Brain microvascular endothelial cell (primary cell): ENCODE results near the gene F5.

ENCODE experiments used
- DNase-seq: peaks from one replicate; pipeline ENCODE4 v3.0.0-alpha.2; 2020
- H3K27ac ChIP-seq: fragments of 250-450 bp; sonication (Bioruptor Pico); 2 replicates; pipeline ENCODE4 v1.5.1; 2020; ENCODE audit warnings: mild to moderate bottlenecking, moderate library complexity
- H3K27me3 ChIP-seq: fragments of 250-450 bp; sonication (Bioruptor Pico); replicated peaks from 2 replicates; pipeline ENCODE4 v1.5.1; 2020; ENCODE audit warnings: mild to moderate bottlenecking
- H3K36me3 ChIP-seq: fragments of 250-450 bp; sonication (Bioruptor Pico); replicated peaks from 2 replicates; pipeline ENCODE4 v1.5.1; 2020; ENCODE audit warnings: mild to moderate bottlenecking
- H3K4me3 ChIP-seq: 2 replicates; pipeline ENCODE4 v1.5.1; 2011; ENCODE audit warnings: low read depth, mild to moderate bottlenecking, control low read depth, low read length, moderate library complexity
- in situ Hi-C: cut with HindIII; loops from 2 replicates; pipeline ENCODE4 v1.10.0; 2017; ENCODE audit warnings: low sequenced_read_pairs, low pct_ligation_motif_present
- TF ChIP-seq, protein P1 (sequence below): IDR thresholded peaks from 2 replicates; pipeline ENCODE4 v1.5.1; 2011; ENCODE audit warnings: low read depth, mild to moderate bottlenecking, moderate library complexity, low read length, control low read depth, inconsistent platforms; ENCODE audit errors: missing control alignments

Gene F5

GRCh38 chr1:169586395-169587255, at the start of gene F5:
TSS of gene F5 (minus strand) at chr1:169586481. CDS start at chr1:169586386, 95 bp downstream.
- TF ChIP-seq, protein P1, sequence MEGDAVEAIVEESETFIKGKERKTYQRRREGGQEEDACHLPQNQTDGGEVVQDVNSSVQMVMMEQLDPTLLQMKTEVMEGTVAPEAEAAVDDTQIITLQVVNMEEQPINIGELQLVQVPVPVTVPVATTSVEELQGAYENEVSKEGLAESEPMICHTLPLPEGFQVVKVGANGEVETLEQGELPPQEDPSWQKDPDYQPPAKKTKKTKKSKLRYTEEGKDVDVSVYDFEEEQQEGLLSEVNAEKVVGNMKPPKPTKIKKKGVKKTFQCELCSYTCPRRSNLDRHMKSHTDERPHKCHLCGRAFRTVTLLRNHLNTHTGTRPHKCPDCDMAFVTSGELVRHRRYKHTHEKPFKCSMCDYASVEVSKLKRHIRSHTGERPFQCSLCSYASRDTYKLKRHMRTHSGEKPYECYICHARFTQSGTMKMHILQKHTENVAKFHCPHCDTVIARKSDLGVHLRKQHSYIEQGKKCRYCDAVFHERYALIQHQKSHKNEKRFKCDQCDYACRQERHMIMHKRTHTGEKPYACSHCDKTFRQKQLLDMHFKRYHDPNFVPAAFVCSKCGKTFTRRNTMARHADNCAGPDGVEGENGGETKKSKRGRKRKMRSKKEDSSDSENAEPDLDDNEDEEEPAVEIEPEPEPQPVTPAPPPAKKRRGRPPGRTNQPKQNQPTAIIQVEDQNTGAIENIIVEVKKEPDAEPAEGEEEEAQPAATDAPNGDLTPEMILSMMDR = peak; percentile 73
- no peaks in the 10 kb centered on the region for H3K36me3 ChIP-seq
- in situ Hi-C loops = no loop called here
- H3K27ac ChIP-seq = no peak within 1 kb of the TSS
- peaks cover 2% of the 10 kb centered on the region for H3K27me3 ChIP-seq
- no peak within 1 kb of the TSS for H3K4me3 ChIP-seq
- peak; percentile 59 for DNase-seq

DNA sequence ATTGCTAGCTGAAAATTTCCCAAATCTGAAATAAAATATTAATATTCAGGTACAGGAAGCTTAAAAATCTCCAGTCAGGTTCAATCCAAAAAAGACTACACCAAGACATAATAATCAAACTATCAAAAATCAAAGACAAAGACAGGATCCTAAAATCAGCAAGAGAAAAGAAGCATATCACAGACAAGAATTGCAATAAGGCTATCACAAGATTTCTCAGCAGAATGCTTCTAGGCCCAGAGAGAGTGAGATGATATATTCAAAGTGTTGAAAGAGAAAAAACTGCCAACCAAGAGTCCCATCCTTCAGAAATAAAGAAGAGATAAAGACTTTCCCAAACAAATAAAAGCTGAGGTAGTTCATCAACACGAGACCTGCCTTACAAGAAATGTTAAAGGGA, 48.6 kb upstream of the F5 start:
- Histone ChIP-seq H3K4me3 (no peak overlapping the region), H3K27me3 (no peaks in the 10 kb centered on the region), H3K36me3 (no peaks in the 10 kb centered on the region), H3K27ac (no peak overlapping the region)
- DNase-seq = no peak
- TF ChIP-seq, protein P1 = no peak
- in situ Hi-C loops = no loop called here

GRCh38 chr1:169634145-169634544, 47.9 kb upstream of the F5 start:
- Histone ChIP-seq H3K27ac (no peak overlapping the region), H3K36me3 (no peaks in the 10 kb centered on the region), H3K4me3 (no peak overlapping the region), H3K27me3 (no peaks in the 10 kb centered on the region)
- in situ Hi-C loops = no loop called here
- TF ChIP-seq, protein P1 = no peak
- no peak for DNase-seq

- no peak for DNase-seq
- in situ Hi-C loops = no loop called here
- Histone ChIP-seq H3K27me3 (no peaks in the 10 kb centered on the region), H3K27ac (no peak overlapping the region), H3K4me3 (no peak overlapping the region), H3K36me3 (no peaks in the 10 kb centered on the region)
- TF ChIP-seq, protein P1 = no peak
Observed at GRCh38 chr1:169631249-169631648, 45.0 kb upstream of the F5 start.

- Histone ChIP-seq H3K27ac (no peak within 1 kb of the TSS), H3K36me3 (no peaks in the 10 kb centered on the region), H3K27me3 (no peaks in the 10 kb centered on the region), H3K4me3 (no peak within 1 kb of the TSS)
- DNase-seq = no peak
- in situ Hi-C loops = no loop called here
- TF ChIP-seq, protein P1 = no peak
Observed at GRCh38 chr1:169630006-169630405, 43.7 kb upstream of the F5 start, which contains the start of gene SELP. TSS of gene SELP (minus strand) at chr1:169630124. CDS start at chr1:169630074, 50 bp downstream.
